ENCODE measurements around the gene CISTR. TPM values are rescaled to one million over a fixed set of nuclear protein-coding genes. Genes with fewer than 3 reads are reported as not detected.

Gene CISTR
- under 1 TPM in 1 of 2 donors, not detected in 1; 0.79 TPM for total RNA-seq
- 1 to 10 TPM; 1.1 to 1.2 TPM for polyA plus RNA-seq (ENCODE audit: insufficient read length in 2 of 2)
- long read RNA-seq, donor 1, partial matches to known transcripts: 0 of 1 reads
- long read RNA-seq, donor 1, other reads (novel, unspliced or antisense): 0 of 1 reads
- long read RNA-seq, donor 2: 0 reads
- long read RNA-seq, donor 3: 0 reads
- long read RNA-seq, donor 4: 0 reads

- peak in 2 of 6 donors; percentile 86 to 95 for DNase-seq (ENCODE audit: low read depth in 4 of 6, low spot score in 6 of 6)
- under 1% methylated on average over 74 of the region's 76 CpGs for WGBS (ENCODE audit: insufficient coverage)
- H3K4me1 ChIP-seq (ENCODE audit: control insufficient read depth, insufficient read depth, low read length): peaks cover 70% of the 10 kb centered on the region
Observed at GRCh38 chr12:53751336-53752191, at the start of gene CISTR. TSS of gene CISTR (minus strand) at chr12:53751979.

GRCh38 chr12:53798575-53798974 is 46.8 kb upstream of the CISTR start:
- 52% methylated on average over 2 of the region's 2 CpGs for WGBS (ENCODE audit: insufficient coverage)
- peaks cover 4% of the 10 kb centered on the region for H3K27me3 ChIP-seq (ENCODE audit: control insufficient read depth, insufficient read depth, low read length)
- H3K4me3 ChIP-seq (ENCODE audit: low read depth, low read length): no peak overlapping the region
- DNase-seq (ENCODE audit: low read depth in 4 of 6, low spot score in 6 of 6): no peak
- H3K9me3 ChIP-seq (ENCODE audit: control insufficient read depth, insufficient read depth, low read length): no peaks in the 10 kb centered on the region
- no peaks in the 10 kb centered on the region for H3K36me3 ChIP-seq (ENCODE audit: control insufficient read depth, insufficient read depth, low read length)
- H3K27ac ChIP-seq (ENCODE audit: low read depth, low read length): no peak overlapping the region
- peaks cover 8% of the 10 kb centered on the region for H3K4me1 ChIP-seq (ENCODE audit: control insufficient read depth, insufficient read depth, low read length)

More at GRCh38 chr12:53751336-53752191, at the start of gene CISTR:
- peak within 1 kb of the TSS; percentile 76 for H3K27ac ChIP-seq (ENCODE audit: low read depth, low read length)
- peaks cover 75% of the 10 kb centered on the region for H3K27me3 ChIP-seq (ENCODE audit: control insufficient read depth, insufficient read depth, low read length)
- H3K36me3 ChIP-seq (ENCODE audit: control insufficient read depth, insufficient read depth, low read length): no peaks in the 10 kb centered on the region
- peak within 1 kb of the TSS; percentile 48 for H3K4me3 ChIP-seq (ENCODE audit: low read depth, low read length)
- H3K9me3 ChIP-seq (ENCODE audit: control insufficient read depth, insufficient read depth, low read length): no peaks in the 10 kb centered on the region

- no peak overlapping the region for H3K4me3 ChIP-seq (ENCODE audit: low read depth, low read length)
- H3K9me3 ChIP-seq (ENCODE audit: control insufficient read depth, insufficient read depth, low read length): no peaks in the 10 kb centered on the region
- peaks cover 4% of the 10 kb centered on the region for H3K27me3 ChIP-seq (ENCODE audit: control insufficient read depth, insufficient read depth, low read length)
- peaks cover 8% of the 10 kb centered on the region for H3K4me1 ChIP-seq (ENCODE audit: control insufficient read depth, insufficient read depth, low read length)
- H3K36me3 ChIP-seq (ENCODE audit: control insufficient read depth, insufficient read depth, low read length): no peaks in the 10 kb centered on the region
- no peak overlapping the region for H3K27ac ChIP-seq (ENCODE audit: low read depth, low read length)
- no CpG with 5 or more reads among the region's 6 CpGs for WGBS (ENCODE audit: insufficient coverage)
- peak; percentile 56 to 99 (median 82) for DNase-seq (ENCODE audit: low read depth in 4 of 6, low spot score in 6 of 6)
Observed at GRCh38 chr12:53795927-53796326, 44.1 kb upstream of the CISTR start.

GRCh38 chr12:53793221-53793620 is 41.4 kb upstream of the CISTR start:
- peaks cover 4% of the 10 kb centered on the region for H3K27me3 ChIP-seq (ENCODE audit: control insufficient read depth, insufficient read depth, low read length)
- H3K36me3 ChIP-seq (ENCODE audit: control insufficient read depth, insufficient read depth, low read length): no peaks in the 10 kb centered on the region
- H3K4me1 ChIP-seq (ENCODE audit: control insufficient read depth, insufficient read depth, low read length): peaks cover 8% of the 10 kb centered on the region
- H3K27ac ChIP-seq (ENCODE audit: low read depth, low read length): no peak overlapping the region
- H3K4me3 ChIP-seq (ENCODE audit: low read depth, low read length): no peak overlapping the region
- H3K9me3 ChIP-seq (ENCODE audit: control insufficient read depth, insufficient read depth, low read length): no peaks in the 10 kb centered on the region
- WGBS (ENCODE audit: insufficient coverage): 60% methylated on average over 1 of the region's 2 CpGs
- DNase-seq (ENCODE audit: low read depth in 4 of 6, low spot score in 6 of 6): no peak

- 0% methylated on average over 1 of the region's 1 CpG for WGBS (ENCODE audit: insufficient coverage)
- DNase-seq (ENCODE audit: low read depth in 4 of 6, low spot score in 6 of 6): no peak
Observed at GRCh38 chr12:53791735-53792326, 40.1 kb upstream of the CISTR start.

GRCh38 chr12:53789570-53789969 is 37.8 kb upstream of the CISTR start:
- no peaks in the 10 kb centered on the region for H3K9me3 ChIP-seq (ENCODE audit: control insufficient read depth, insufficient read depth, low read length)
- H3K27ac ChIP-seq (ENCODE audit: low read depth, low read length): no peak overlapping the region
- H3K36me3 ChIP-seq (ENCODE audit: control insufficient read depth, insufficient read depth, low read length): no peaks in the 10 kb centered on the region
- H3K4me3 ChIP-seq (ENCODE audit: low read depth, low read length): no peak overlapping the region
- H3K27me3 ChIP-seq (ENCODE audit: control insufficient read depth, insufficient read depth, low read length): peaks cover 4% of the 10 kb centered on the region
- DNase-seq (ENCODE audit: low read depth in 4 of 6, low spot score in 6 of 6): peak in 1 of 6 donors; percentile 59
- H3K4me1 ChIP-seq (ENCODE audit: control insufficient read depth, insufficient read depth, low read length): peaks cover 5% of the 10 kb centered on the region
- no CpG with 5 or more reads among the region's 1 CpG for WGBS (ENCODE audit: insufficient coverage)

More at GRCh38 chr12:53791735-53792326, 40.1 kb upstream of the CISTR start:
- peaks cover 4% of the 10 kb centered on the region for H3K27me3 ChIP-seq (ENCODE audit: control insufficient read depth, insufficient read depth, low read length)
- no peaks in the 10 kb centered on the region for H3K9me3 ChIP-seq (ENCODE audit: control insufficient read depth, insufficient read depth, low read length)
- peaks cover 8% of the 10 kb centered on the region for H3K4me1 ChIP-seq (ENCODE audit: control insufficient read depth, insufficient read depth, low read length)
- no peaks in the 10 kb centered on the region for H3K36me3 ChIP-seq (ENCODE audit: control insufficient read depth, insufficient read depth, low read length)
- H3K27ac ChIP-seq (ENCODE audit: low read depth, low read length): no peak overlapping the region
- H3K4me3 ChIP-seq (ENCODE audit: low read depth, low read length): no peak overlapping the region

- Histone ChIP-seq H3K4me1 (ENCODE audit: control insufficient read depth, insufficient read depth, low read length) (peaks cover 5% of the 10 kb centered on the region), H3K27ac (ENCODE audit: low read depth, low read length) (no peak overlapping the region), H3K9me3 (ENCODE audit: control insufficient read depth, insufficient read depth, low read length) (no peaks in the 10 kb centered on the region), H3K36me3 (ENCODE audit: control insufficient read depth, insufficient read depth, low read length) (no peaks in the 10 kb centered on the region), H3K27me3 (ENCODE audit: control insufficient read depth, insufficient read depth, low read length) (peaks cover 2% of the 10 kb centered on the region), H3K4me3 (ENCODE audit: low read depth, low read length) (no peak overlapping the region)
- WGBS (ENCODE audit: insufficient coverage): no CpG with 5 or more reads among the region's 1 CpG
- DNase-seq (ENCODE audit: low read depth in 4 of 6, low spot score in 6 of 6): no peak
Observed at GRCh38 chr12:53788892-53789291, 37.1 kb upstream of the CISTR start.

- Histone ChIP-seq H3K36me3 (ENCODE audit: control insufficient read depth, insufficient read depth, low read length) (no peaks in the 10 kb centered on the region), H3K4me1 (ENCODE audit: control insufficient read depth, insufficient read depth, low read length) (peaks cover 5% of the 10 kb centered on the region), H3K4me3 (ENCODE audit: low read depth, low read length) (no peak overlapping the region), H3K27me3 (ENCODE audit: control insufficient read depth, insufficient read depth, low read length) (no peaks in the 10 kb centered on the region), H3K9me3 (ENCODE audit: control insufficient read depth, insufficient read depth, low read length) (no peaks in the 10 kb centered on the region), H3K27ac (ENCODE audit: low read depth, low read length) (no peak overlapping the region)
- DNase-seq (ENCODE audit: low read depth in 4 of 6, low spot score in 6 of 6): peak in 2 of 6 donors; percentile 58 to 67
- 42% methylated on average over 5 of the region's 7 CpGs for WGBS (ENCODE audit: insufficient coverage)
Observed at GRCh38 chr12:53786411-53786810, 34.6 kb upstream of the CISTR start.

- Histone ChIP-seq H3K9me3 (ENCODE audit: control insufficient read depth, insufficient read depth, low read length) (no peaks in the 10 kb centered on the region), H3K27ac (ENCODE audit: low read depth, low read length) (no peak overlapping the region), H3K4me1 (ENCODE audit: control insufficient read depth, insufficient read depth, low read length) (peaks cover 5% of the 10 kb centered on the region), H3K36me3 (ENCODE audit: control insufficient read depth, insufficient read depth, low read length) (no peaks in the 10 kb centered on the region), H3K27me3 (ENCODE audit: control insufficient read depth, insufficient read depth, low read length) (no peaks in the 10 kb centered on the region), H3K4me3 (ENCODE audit: low read depth, low read length) (no peak overlapping the region)
- WGBS (ENCODE audit: insufficient coverage): no CpG with 5 or more reads among the region's 2 CpGs
- no peak for DNase-seq (ENCODE audit: low read depth in 4 of 6, low spot score in 6 of 6)
Observed at GRCh38 chr12:53785161-53785560, 33.4 kb upstream of the CISTR start.
